GM23248 (cell line): Measurements from ENCODE around the gene RAB3GAP1. TPM values are rescaled to one million over a fixed set of nuclear protein-coding genes. Genes with fewer than 3 reads are reported as not detected.

Source experiments
- DNase-seq: peaks from one replicate; pipeline ENCODE4 v3.0.0-alpha.2; 2015
- H2AFZ ChIP-seq: fragments of 200-600 bp; sonication (generic); 2 replicates; pipeline ENCODE4 v1.6.1; 2016; ENCODE audit warnings: antibody characterized with exemption
- H3F3A ChIP-seq: fragments of 200-600 bp; sonication (generic); 2 replicates; pipeline ENCODE4 v1.6.1; 2016; ENCODE audit warnings: mild to moderate bottlenecking, antibody characterized with exemption, mixed run types; ENCODE audit not compliant: insufficient read depth
- H3K27ac ChIP-seq: fragments of 200-600 bp; sonication (generic); 2 replicates; pipeline ENCODE4 v1.5.1; 2016; ENCODE audit warnings: mild to moderate bottlenecking
- H3K27me3 ChIP-seq: fragments of 200-600 bp; sonication (generic); replicated peaks from 2 replicates; pipeline ENCODE4 v1.6.1; 2016; ENCODE audit warnings: mild to moderate bottlenecking; ENCODE audit not compliant: insufficient read depth
- H3K36me3 ChIP-seq: fragments of 200-600 bp; sonication (generic); 2 replicates; pipeline ENCODE4 v1.6.1; 2016; ENCODE audit warnings: low read depth, mild to moderate bottlenecking
- H3K4me1 ChIP-seq: fragments of 200-600 bp; sonication (generic); 2 replicates; pipeline ENCODE4 v1.6.1; 2016; ENCODE audit warnings: mild to moderate bottlenecking; ENCODE audit not compliant: insufficient read depth
- H3K4me2 ChIP-seq: fragments of 200-600 bp; sonication (generic); one replicate; pipeline ENCODE4 v1.6.1; 2016; ENCODE audit warnings: mild to moderate bottlenecking; ENCODE audit not compliant: unreplicated experiment
- H3K4me3 ChIP-seq: fragments of 200-600 bp; sonication (generic); 2 replicates; pipeline ENCODE4 v1.5.1; 2016; ENCODE audit warnings: mild to moderate bottlenecking
- H3K79me2 ChIP-seq: fragments of 200-600 bp; sonication (generic); 2 replicates; pipeline ENCODE4 v1.6.1; 2016; ENCODE audit warnings: mild to moderate bottlenecking; ENCODE audit not compliant: insufficient read depth
- H3K9ac ChIP-seq: fragments of 200-600 bp; sonication (generic); 2 replicates; pipeline ENCODE4 v1.6.1; 2016; ENCODE audit warnings: mild to moderate bottlenecking
- H3K9me2 ChIP-seq: fragments of 200-600 bp; sonication (generic); 2 replicates; pipeline ENCODE4 v1.6.1; 2016; ENCODE audit warnings: mixed run types, mild to moderate bottlenecking, moderate library complexity; ENCODE audit not compliant: insufficient read depth
- H3K9me3 ChIP-seq: fragments of 200-600 bp; sonication (generic); one replicate; pipeline ENCODE4 v1.6.1; 2017; ENCODE audit warnings: low read depth
- H4K20me1 ChIP-seq: fragments of 200-600 bp; sonication (generic); 2 replicates; pipeline ENCODE4 v1.6.0; 2016; ENCODE audit not compliant: insufficient read depth
- EZH2 ChIP-seq: fragments of 200-600 bp; sonication (generic); IDR thresholded peaks from 2 replicates; pipeline ENCODE4 v1.6.1; 2018; ENCODE audit warnings: antibody characterized with exemption, mild to moderate bottlenecking; ENCODE audit not compliant: insufficient read depth, poor library complexity, severe bottlenecking
- EZH2phosphoT487 ChIP-seq: fragments of 200-600 bp; sonication (generic); IDR thresholded peaks from 2 replicates; pipeline ENCODE4 v1.6.1; 2018; ENCODE audit warnings: antibody characterized with exemption, moderate library complexity, mild to moderate bottlenecking, low read depth; ENCODE audit not compliant: insufficient read depth
- WGBS, 2 experiments: methylation state at CpG; one replicate each; pipeline ENCODE4 v1.1.6; 2015 to 2017; ENCODE audit warnings: low lambda C conversion rate in 2 of 2, low coverage in 1 of 2; ENCODE audit errors: missing lambda C conversion rate in 2 of 2; 5-methylcytosine and 5-hydroxymethylcytosine counted together
- in situ Hi-C: fragments of 300-500 bp; cut with MboI; formaldehyde crosslinking; loops from 2 replicates; pipeline ENCODE4 v1.15.0; 2020
- polyA plus RNA-seq: library from polyadenylated mRNA; unstranded; fragments of >200 nt; fragmentation: Nextera tagmentation; extraction: Ambion mirVana; gene quantifications from 2 replicates; pipeline ENCODE4 v1.2.1, GENCODE V29; 2016
- small RNA-seq: library from RNA; depleted of rRNA; stranded (forward); fragments of <200 nt; gene quantifications from one replicate; pipeline ENCODE3, GENCODE V24; 2014; ENCODE audit warnings: low read depth, low replicate concordance
- total RNA-seq: library from RNA; depleted of rRNA; stranded (reverse); fragments of >200 nt; shearing (Covaris generic); gene quantifications from 2 replicates; pipeline ENCODE4 v1.2.3, GENCODE V29; 2014; rRNA removed

The RAB3GAP1 gene
- total and polyA plus RNA-seq, 2 experiments from 2014 or later = 35.5 to 72.1 TPM

DNA sequence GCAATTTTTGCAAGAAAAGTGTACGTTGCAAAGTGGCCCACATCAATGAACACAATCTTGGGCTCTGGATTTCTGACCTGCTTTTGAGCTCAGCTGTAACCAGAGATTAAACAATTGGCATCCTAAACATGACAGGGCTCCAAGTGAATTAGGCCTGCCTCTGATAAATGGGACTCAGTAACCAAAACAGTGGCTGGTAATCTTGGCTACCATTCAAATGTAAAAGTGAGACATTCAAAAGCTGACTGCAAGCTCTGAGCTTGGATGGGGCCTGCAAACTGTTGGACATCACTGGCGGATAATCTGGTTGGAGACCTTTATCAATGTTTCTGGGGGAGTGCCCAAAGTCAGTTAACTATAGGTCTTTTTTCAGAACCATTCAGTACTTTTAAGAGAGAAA, 160.7 kb downstream of the RAB3GAP1 start:
- Histone ChIP-seq H3K27ac (no peak overlapping the region), H2AFZ (no peak overlapping the region), H4K20me1 (no peaks in the 10 kb centered on the region), H3K79me2 (no peaks in the 10 kb centered on the region), H3K4me3 (no peak overlapping the region), H3K9me2 (no peaks in the 10 kb centered on the region), H3K4me2 (no peak overlapping the region), H3K9ac (no peak overlapping the region), H3K36me3 (no peaks in the 10 kb centered on the region), H3K4me1 (no peaks in the 10 kb centered on the region), H3K27me3 (no peaks in the 10 kb centered on the region), H3K9me3 (no peaks in the 10 kb centered on the region), H3F3A (no peaks in the 10 kb centered on the region)
- in situ Hi-C loops = no loop called here
- no peak for DNase-seq
- 89 to 94% methylated on average over 2 of the region's 2 CpGs for WGBS, 2 experiments
- no peak for TF ChIP-seq EZH2phosphoT487
- no peak for TF ChIP-seq EZH2

DNA sequence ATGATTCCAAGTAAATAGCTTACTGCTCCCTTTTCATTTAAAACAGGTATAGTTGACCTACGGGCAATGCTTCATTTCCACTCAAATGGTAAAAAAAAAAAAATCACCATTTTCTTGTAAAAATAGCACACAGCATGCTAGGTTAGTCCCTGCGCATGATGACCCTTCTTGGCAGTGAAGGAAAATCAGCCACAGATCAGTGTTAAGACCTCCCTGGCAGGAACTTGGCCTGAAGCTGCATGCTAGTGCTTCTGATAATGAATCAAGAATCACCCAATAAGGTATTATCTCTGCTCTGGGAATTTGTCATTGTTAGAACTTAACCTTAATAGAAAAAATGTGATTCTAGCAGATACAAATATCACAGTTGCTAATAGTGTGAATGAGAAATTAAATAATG, 166.3 kb downstream of the RAB3GAP1 start:
- H3K9me2 ChIP-seq = no peaks in the 10 kb centered on the region
- no peaks in the 10 kb centered on the region for H3K36me3 ChIP-seq
- in situ Hi-C loops = no loop called here
- DNase-seq = no peak
- H3K4me2 ChIP-seq = no peak overlapping the region
- H3F3A ChIP-seq = no peaks in the 10 kb centered on the region
- no peak overlapping the region for H3K27ac ChIP-seq
- H4K20me1 ChIP-seq = no peaks in the 10 kb centered on the region
- H3K79me2 ChIP-seq = no peaks in the 10 kb centered on the region
- no peak overlapping the region for H3K9ac ChIP-seq
- no peaks in the 10 kb centered on the region for H3K27me3 ChIP-seq
- TF ChIP-seq EZH2 (no peak), EZH2phosphoT487 (no peak)
- no peaks in the 10 kb centered on the region for H3K4me1 ChIP-seq
- no peak overlapping the region for H3K4me3 ChIP-seq
- H3K9me3 ChIP-seq = no peaks in the 10 kb centered on the region
- no peak overlapping the region for H2AFZ ChIP-seq
- whole genome bisulfite sequencing, 2 experiments = 88 to 100% methylated on average over 2 of the region's 2 CpGs

DNA sequence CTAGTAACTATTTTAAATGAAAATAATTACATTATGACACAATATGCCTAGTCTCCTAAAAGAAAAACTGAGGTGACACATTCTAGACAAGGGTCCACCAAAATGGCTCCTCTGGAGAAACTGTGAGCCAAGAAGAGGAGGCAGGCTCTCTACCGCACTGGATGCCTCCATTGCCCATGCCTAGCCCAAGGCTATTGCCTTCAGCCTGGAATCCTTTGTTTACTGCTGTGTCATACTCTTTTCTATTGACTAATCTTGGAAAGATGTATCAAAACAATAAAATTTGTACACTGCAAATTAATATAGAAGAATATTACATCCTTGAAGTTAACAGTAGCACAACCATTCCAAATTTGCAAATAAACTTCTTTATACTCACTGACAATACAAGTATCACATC, 167.1 kb downstream of the RAB3GAP1 start:
- Histone ChIP-seq H3K36me3 (no peaks in the 10 kb centered on the region), H3K9me2 (no peaks in the 10 kb centered on the region), H4K20me1 (no peaks in the 10 kb centered on the region), H3F3A (no peaks in the 10 kb centered on the region), H3K9me3 (no peaks in the 10 kb centered on the region), H3K27me3 (no peaks in the 10 kb centered on the region), H3K4me2 (no peak overlapping the region), H3K27ac (no peak overlapping the region), H3K4me1 (no peaks in the 10 kb centered on the region), H2AFZ (no peak overlapping the region), H3K9ac (no peak overlapping the region), H3K79me2 (no peaks in the 10 kb centered on the region), H3K4me3 (no peak overlapping the region)
- TF ChIP-seq EZH2phosphoT487 (no peak), EZH2 (no peak)
- 92 to 93% methylated on average over 1 of the region's 1 CpG for WGBS, 2 experiments
- in situ Hi-C loops = no loop called here
- no peak for DNase-seq

Small RNAs within 50 kb of the gene (small RNA-seq; reads per million reads assigned to genes)
- gene SNORA40B = not detected

Other genes starting within 250 kb of the RAB3GAP1 start
- gene ACMSD, start 213.7 kb upstream of the RAB3GAP1 start, total RNA-seq = not detected in 2 replicates
- gene ACMSD, start 213.7 kb upstream of the RAB3GAP1 start, polyA plus RNA-seq = not detected in 2 replicates
- 15.0 and 15.7 TPM in 2 replicates for gene CCNT2, start 133.5 kb upstream of the RAB3GAP1 start, total RNA-seq
- 15.5 and 16.6 TPM in 2 replicates for gene CCNT2, start 133.5 kb upstream of the RAB3GAP1 start, polyA plus RNA-seq
- gene MAP3K19, start 4.8 kb upstream of the RAB3GAP1 start, total RNA-seq = not detected in 2 replicates
- gene MAP3K19, start 4.8 kb upstream of the RAB3GAP1 start, polyA plus RNA-seq = not detected in 2 replicates